HEK293T (cell line): Measurements from ENCODE around the gene KCNH1.

Experiments
- BHLHE40 ChIP-seq: fragments of 450-650 bp; IDR thresholded peaks from 2 replicates; pipeline ENCODE4 v1.6.1; 2016; ENCODE audit warnings: mild to moderate bottlenecking, moderate library complexity, borderline replicate concordance
- CTBP1 ChIP-seq: fragments of 450-650 bp; IDR thresholded peaks from 2 replicates; pipeline ENCODE4 v1.6.1; 2016; ENCODE audit warnings: borderline replicate concordance
- ELF4 ChIP-seq: fragments of 450-650 bp; IDR thresholded peaks from 2 replicates; pipeline ENCODE4 v1.6.1; 2017; ENCODE audit warnings: antibody characterized with exemption
- FOXA1 ChIP-seq: fragments of 450-650 bp; IDR thresholded peaks from 2 replicates; pipeline ENCODE4 v1.6.1; 2016; ENCODE audit warnings: mild to moderate bottlenecking
- FOXK2 ChIP-seq: fragments of 450-650 bp; IDR thresholded peaks from 2 replicates; pipeline ENCODE4 v1.6.1; 2016; ENCODE audit warnings: mild to moderate bottlenecking
- FOXM1 ChIP-seq: fragments of 450-650 bp; IDR thresholded peaks from 2 replicates; pipeline ENCODE4 v1.6.1; 2017; ENCODE audit warnings: mild to moderate bottlenecking, borderline replicate concordance
- HDGF ChIP-seq: fragments of 450-650 bp; IDR thresholded peaks from 2 replicates; pipeline ENCODE4 v1.6.1; 2017; ENCODE audit warnings: antibody characterized with exemption, borderline replicate concordance
- L3MBTL2 ChIP-seq: fragments of 450-650 bp; conservative IDR thresholded peaks from 2 replicates; pipeline ENCODE4 v1.6.1; 2016; ENCODE audit warnings: mild to moderate bottlenecking
- LEF1 ChIP-seq: fragments of 450-650 bp; IDR thresholded peaks from 2 replicates; pipeline ENCODE4 v1.6.1; 2017; ENCODE audit warnings: mild to moderate bottlenecking, borderline replicate concordance
- SP1 ChIP-seq: fragments of 450-650 bp; IDR thresholded peaks from 2 replicates; pipeline ENCODE4 v1.6.1; 2017
- SUZ12 ChIP-seq: fragments of 450-650 bp; IDR thresholded peaks from 2 replicates; pipeline ENCODE4 v1.6.1; 2016; ENCODE audit warnings: mild to moderate bottlenecking
- TARDBP ChIP-seq: fragments of 450-650 bp; IDR thresholded peaks from 2 replicates; pipeline ENCODE4 v1.6.1; 2016
- ZNF384 ChIP-seq: fragments of 450-650 bp; IDR thresholded peaks from 2 replicates; pipeline ENCODE4 v1.6.1; 2016
- TF ChIP-seq, protein P1 (sequence below): fragments of 450-650 bp; IDR thresholded peaks from 2 replicates; pipeline ENCODE4 v1.6.1; 2016

DNA sequence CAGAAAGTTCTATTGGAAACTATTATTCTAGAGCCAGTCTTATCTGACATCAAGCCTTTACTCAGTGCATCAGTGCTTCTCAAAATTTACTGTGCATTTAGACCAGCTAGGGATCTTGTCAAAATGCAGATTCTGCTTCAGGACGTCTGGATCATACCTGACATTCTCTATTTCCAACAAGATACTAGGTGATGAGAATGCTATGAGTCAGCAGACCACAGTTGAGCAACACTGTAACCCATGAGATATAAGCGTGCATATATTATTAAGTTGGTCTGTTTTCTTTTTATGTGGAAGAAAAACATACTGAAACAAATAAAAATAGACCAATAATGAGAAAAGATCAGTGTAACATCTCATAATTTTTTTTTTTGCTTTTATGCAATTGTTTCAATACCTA, 40.4 kb upstream of the KCNH1 start:
- TF ChIP-seq HDGF (no peak), SP1 (no peak), SUZ12 (no peak), ZNF384 (no peak), L3MBTL2 (no peak), ELF4 (no peak), LEF1 (no peak), FOXA1 (no peak), TARDBP (no peak), FOXK2 (no peak), BHLHE40 (no peak), FOXM1 (no peak), CTBP1 (no peak)
- TF ChIP-seq, protein P1, sequence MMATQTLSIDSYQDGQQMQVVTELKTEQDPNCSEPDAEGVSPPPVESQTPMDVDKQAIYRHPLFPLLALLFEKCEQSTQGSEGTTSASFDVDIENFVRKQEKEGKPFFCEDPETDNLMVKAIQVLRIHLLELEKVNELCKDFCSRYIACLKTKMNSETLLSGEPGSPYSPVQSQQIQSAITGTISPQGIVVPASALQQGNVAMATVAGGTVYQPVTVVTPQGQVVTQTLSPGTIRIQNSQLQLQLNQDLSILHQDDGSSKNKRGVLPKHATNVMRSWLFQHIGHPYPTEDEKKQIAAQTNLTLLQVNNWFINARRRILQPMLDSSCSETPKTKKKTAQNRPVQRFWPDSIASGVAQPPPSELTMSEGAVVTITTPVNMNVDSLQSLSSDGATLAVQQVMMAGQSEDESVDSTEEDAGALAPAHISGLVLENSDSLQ = no peak
